Astrocyte (in vitro differentiated cells and primary cell): ENCODE measurements around the gene PTPRD.

ENCODE experiments used
- EZH2 ChIP-seq: IDR thresholded peaks from 2 replicates; pipeline ENCODE4 v1.6.1; 2012; ENCODE audit warnings: mild to moderate bottlenecking, low read length, inconsistent platforms; ENCODE audit not compliant: insufficient read depth
- TF ChIP-seq, protein P1 (sequence below): IDR thresholded peaks from 2 replicates; pipeline ENCODE4 v1.5.1; 2011; ENCODE audit warnings: low read depth, mild to moderate bottlenecking, inconsistent platforms, low read length, moderate library complexity; ENCODE audit not compliant: insufficient read depth

DNA sequence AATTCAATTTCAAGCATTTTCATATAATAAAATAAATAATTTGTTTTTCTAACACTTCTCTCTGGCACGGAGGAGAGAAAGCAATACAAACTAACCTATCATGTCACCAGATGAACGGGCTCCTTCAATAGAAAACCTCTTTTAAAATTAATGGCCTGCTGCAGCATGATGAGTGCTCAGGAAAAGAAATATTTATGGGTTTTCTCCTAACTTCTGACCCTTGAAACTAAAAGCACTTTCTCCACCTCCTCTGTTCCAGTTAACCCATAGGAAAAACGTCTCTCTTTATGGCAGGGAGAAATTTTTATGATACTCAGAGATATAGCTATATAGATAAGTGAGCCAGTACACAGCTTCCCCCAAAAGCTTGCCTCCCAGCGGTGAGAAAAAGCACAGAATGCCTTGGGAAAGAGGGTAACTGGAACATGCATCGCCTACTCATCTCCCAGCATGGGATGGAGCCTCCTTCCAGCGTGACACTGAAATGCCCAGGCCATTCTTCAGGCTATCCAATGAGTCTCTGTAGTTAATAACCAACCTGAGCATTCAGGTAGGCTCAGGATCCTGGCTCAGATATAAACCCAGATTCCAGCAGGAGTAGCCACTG, 1850.2 kb downstream of the PTPRD start:
- TF ChIP-seq, protein P1, sequence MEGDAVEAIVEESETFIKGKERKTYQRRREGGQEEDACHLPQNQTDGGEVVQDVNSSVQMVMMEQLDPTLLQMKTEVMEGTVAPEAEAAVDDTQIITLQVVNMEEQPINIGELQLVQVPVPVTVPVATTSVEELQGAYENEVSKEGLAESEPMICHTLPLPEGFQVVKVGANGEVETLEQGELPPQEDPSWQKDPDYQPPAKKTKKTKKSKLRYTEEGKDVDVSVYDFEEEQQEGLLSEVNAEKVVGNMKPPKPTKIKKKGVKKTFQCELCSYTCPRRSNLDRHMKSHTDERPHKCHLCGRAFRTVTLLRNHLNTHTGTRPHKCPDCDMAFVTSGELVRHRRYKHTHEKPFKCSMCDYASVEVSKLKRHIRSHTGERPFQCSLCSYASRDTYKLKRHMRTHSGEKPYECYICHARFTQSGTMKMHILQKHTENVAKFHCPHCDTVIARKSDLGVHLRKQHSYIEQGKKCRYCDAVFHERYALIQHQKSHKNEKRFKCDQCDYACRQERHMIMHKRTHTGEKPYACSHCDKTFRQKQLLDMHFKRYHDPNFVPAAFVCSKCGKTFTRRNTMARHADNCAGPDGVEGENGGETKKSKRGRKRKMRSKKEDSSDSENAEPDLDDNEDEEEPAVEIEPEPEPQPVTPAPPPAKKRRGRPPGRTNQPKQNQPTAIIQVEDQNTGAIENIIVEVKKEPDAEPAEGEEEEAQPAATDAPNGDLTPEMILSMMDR: no peak
- no peak for TF ChIP-seq EZH2
